ENCODE measurements around the gene WNT7B.

The WNT7B gene

DNA sequence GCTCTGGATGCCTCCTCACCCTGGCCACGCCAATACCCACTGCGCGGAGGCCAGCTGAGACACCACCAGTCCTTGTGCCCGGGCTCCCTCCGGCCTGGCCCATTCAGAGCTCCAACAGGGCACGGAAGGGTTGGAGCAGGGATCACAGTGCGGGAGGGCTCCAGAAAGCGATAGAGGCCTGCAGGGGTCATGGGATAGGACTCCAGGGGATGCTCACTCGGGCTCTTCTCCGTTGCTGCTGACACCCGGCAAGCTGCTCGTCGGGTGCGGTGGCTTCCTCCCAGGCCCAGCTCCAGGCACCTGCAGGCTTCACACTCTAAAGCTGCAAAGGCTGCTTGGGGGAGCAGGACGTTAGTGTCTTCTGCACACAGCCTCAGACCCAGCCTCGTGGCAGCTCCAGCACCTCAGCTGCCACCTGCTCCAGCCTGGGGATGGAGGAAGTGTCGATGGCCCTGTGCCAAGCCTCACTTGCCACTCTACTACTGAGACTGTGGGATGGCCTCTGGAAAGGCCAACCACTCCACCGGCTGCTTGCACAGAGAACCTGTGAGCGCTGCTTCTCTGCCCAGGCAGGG lies 10.6 kb downstream of the WNT7B start:
- DNase-seq (ENCODE audit: extremely low read depth, low read depth): no peak
- no peak for TF ChIP-seq CTCF (IDR thresholded peaks at IDR 0.05; ENCODE audit: low read depth, low read length, missing control alignments)
- no peak overlapping the region for H3K4me3 ChIP-seq (replicated peaks; ENCODE audit: low read depth, low read length)

GRCh38 chr22:45965563-45965962 lies 11.4 kb downstream of the WNT7B start:
- DNase-seq (ENCODE audit: extremely low read depth, low read depth): no peak
- TF ChIP-seq CTCF (IDR thresholded peaks at IDR 0.05; ENCODE audit: low read depth, low read length, missing control alignments): no peak
- H3K4me3 ChIP-seq (replicated peaks; ENCODE audit: low read depth, low read length): no peak overlapping the region

DNA sequence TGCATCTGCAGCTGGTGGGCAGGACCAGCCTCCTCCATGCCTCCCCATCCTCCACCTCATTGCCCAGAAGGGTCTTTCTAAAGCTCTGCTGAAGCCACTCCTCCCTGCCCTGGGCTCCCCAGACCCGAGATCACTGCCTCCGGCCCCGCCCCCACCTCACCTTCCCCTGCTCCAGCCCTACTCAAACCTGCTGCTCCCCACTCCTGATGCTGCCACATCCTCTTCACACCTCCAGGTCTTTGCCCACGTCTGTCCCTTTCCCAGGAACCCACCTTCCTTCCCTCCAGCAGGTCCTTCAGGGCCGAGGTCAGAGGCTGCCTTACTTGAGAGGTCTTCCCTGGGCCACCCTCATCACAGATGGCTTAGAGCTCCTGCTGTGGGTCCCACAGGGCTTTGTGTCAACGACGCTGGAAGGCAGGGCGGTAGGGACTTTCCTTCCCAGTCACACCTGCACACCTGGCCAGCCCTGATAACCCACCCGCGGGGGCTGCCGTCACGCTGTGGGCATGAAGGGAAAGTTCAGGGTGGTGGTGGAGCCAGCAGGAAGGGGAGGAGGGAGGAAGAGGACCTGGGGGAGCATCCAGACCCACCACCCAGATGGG lies 11.9 kb downstream of the WNT7B start:
- no peak for DNase-seq (ENCODE audit: extremely low read depth, low read depth)
- H3K4me3 ChIP-seq (replicated peaks; ENCODE audit: low read depth, low read length): no peak overlapping the region
- TF ChIP-seq CTCF (IDR thresholded peaks at IDR 0.05; ENCODE audit: low read depth, low read length, missing control alignments): no peak

DNA sequence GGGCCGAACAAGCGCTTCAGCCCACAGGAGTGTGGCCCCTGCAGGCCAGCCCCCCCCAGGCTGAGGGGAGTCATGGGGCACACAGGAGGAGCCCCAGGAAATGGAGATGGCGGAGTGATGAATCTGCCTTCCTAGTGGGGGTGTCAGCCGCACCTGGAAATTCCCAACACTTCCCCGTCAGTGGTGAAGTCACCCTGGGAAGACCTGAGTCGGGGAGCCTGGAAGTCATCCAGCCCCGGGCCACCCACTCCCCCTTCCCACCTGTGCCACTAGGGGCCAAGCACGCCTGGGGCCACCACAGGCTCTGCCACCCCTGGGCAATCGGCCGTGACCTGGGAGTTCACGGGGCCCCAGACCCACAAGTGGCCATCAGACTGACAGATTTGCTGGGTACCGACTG lies 12.6 kb downstream of the WNT7B start:
- no peak for DNase-seq (ENCODE audit: extremely low read depth, low read depth)
- H3K4me3 ChIP-seq (replicated peaks; ENCODE audit: low read depth, low read length): no peak overlapping the region
- no peak for TF ChIP-seq CTCF (IDR thresholded peaks at IDR 0.05; ENCODE audit: low read depth, low read length, missing control alignments)

- no peak for TF ChIP-seq CTCF (IDR thresholded peaks at IDR 0.05; ENCODE audit: low read depth, low read length, missing control alignments)
- DNase-seq (ENCODE audit: extremely low read depth, low read depth): no peak
- no peak overlapping the region for H3K4me3 ChIP-seq (replicated peaks; ENCODE audit: low read depth, low read length)
Observed at GRCh38 chr22:45963821-45964220, 13.1 kb downstream of the WNT7B start.

DNA sequence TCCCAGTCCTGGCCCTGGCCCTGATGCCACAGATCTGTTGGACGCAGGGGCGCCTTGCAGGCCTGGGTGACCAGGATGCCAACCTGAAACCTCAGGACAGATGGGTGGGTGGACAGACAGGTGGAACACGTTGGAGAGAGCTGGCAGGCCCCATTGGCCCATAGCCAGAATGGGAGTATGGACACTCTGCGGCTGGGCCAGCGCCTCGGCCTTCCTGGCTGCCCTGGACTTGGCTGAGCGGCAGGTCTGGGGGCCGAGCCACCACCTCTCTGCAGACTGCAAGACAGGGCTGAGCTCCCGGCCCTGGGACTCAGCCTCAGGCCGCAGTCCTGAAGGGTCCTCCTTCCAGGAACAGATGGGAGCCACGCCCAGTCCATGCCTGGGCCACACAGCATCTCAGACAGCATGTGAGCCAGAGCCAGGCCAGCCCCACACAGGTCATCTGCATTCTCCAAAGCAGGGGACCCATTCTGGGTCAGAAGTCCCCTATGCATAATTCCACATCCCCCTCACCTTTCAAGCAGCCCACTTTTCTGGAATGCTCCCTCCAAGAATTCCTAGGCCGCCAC lies 14.1 kb downstream of the WNT7B start:
- no peak for DNase-seq (ENCODE audit: extremely low read depth, low read depth)
- H3K4me3 ChIP-seq (replicated peaks; ENCODE audit: low read depth, low read length): no peak overlapping the region
- TF ChIP-seq CTCF (IDR thresholded peaks at IDR 0.05; ENCODE audit: low read depth, low read length, missing control alignments): no peak

DNA sequence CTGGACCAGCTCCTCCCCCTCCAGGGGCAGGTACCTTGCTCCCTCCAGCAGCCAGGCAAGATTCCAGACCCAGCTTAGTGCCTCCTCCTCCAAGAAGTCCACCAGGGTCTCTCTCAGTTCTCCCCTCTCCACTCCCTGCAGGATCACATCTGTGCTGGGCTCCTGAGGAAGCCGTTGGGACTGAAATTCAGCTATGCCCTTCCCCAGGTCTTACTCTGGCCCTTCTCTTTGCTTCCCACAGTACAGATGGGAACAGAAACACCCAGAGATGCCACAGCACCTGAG lies 14.6 kb downstream of the WNT7B start:
- no peak overlapping the region for H3K4me3 ChIP-seq (replicated peaks; ENCODE audit: low read depth, low read length)
- no peak for DNase-seq (ENCODE audit: extremely low read depth, low read depth)
- no peak for TF ChIP-seq CTCF (IDR thresholded peaks at IDR 0.05; ENCODE audit: low read depth, low read length, missing control alignments)

Measured in HFF-Myc (cell line).